Measurements from ENCODE around the gene RNF103. TPM values are rescaled to one million over a fixed set of nuclear protein-coding genes. Genes with fewer than 3 reads are reported as not detected.

The RNF103 gene
- total RNA-seq, 1 donor from 2014 or later = 13.8 TPM

DNA sequence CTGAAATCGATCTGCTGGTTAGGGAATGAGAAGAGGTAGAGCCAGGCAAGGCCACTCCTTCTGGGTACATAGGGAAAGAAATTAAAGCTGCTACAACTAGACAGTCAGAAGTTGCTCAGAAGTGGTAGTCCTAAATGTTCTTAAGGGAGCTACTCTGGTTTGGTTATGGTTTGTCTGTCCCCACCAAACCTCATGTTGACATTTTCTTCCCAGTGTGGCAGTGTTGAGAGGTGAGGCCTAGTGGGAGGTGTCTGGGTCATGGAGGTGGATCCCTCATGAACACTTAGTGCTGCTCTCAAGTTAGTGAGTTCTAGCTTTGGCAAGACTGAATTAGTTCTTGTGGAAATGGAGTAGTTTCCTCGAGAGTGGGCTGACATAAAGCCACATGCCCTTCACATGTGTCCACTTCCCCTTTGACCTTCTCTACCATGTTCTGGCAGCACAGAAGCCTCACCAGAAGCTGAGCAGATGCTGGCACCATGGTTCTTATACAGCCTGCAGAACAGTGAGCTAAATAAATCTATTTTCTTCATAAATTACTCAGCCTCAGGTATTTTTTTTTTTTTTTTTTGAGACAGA, 14.7 kb downstream of the RNF103 start:
- TF ChIP-seq, protein P1, sequence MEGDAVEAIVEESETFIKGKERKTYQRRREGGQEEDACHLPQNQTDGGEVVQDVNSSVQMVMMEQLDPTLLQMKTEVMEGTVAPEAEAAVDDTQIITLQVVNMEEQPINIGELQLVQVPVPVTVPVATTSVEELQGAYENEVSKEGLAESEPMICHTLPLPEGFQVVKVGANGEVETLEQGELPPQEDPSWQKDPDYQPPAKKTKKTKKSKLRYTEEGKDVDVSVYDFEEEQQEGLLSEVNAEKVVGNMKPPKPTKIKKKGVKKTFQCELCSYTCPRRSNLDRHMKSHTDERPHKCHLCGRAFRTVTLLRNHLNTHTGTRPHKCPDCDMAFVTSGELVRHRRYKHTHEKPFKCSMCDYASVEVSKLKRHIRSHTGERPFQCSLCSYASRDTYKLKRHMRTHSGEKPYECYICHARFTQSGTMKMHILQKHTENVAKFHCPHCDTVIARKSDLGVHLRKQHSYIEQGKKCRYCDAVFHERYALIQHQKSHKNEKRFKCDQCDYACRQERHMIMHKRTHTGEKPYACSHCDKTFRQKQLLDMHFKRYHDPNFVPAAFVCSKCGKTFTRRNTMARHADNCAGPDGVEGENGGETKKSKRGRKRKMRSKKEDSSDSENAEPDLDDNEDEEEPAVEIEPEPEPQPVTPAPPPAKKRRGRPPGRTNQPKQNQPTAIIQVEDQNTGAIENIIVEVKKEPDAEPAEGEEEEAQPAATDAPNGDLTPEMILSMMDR (conservative IDR thresholded peaks at IDR 0.05) = no peak
- Mint-ChIP-seq H3K4me3 (no peak overlapping the region), H3K4me1 (no peaks in the 10 kb centered on the region), H3K36me3 (ENCODE audit: low read depth) (peaks cover 26% of the 10 kb centered on the region), H3K27ac (ENCODE audit: unreplicated experiment) (no peak overlapping the region), H3K9me3 (no peaks in the 10 kb centered on the region), H3K27me3 (ENCODE audit: low read depth) (no peaks in the 10 kb centered on the region)
- no peak for DNase-seq (ENCODE audit: low read depth, low spot score)

DNA sequence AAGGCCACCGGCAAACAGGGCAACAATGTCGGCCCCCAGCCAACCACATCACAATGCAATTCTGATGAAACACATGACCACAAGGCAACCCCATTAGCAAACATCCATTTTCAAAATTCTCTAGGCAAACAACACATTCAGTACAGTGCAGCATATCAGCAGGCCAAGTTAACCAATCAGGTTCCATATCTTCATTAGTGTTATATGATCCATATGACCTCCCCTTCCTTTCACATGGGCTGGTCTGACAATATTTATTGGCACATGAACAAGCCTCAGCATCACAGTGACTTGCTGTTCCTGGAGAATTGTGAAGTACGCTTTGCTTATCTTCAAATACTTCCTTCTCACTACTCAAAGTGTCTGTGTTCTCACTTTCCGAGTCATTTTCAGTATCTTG, 19.8 kb downstream of the RNF103 start:
- H3K27me3 Mint-ChIP-seq (ENCODE audit: low read depth) = no peaks in the 10 kb centered on the region
- no peaks in the 10 kb centered on the region for H3K4me1 Mint-ChIP-seq
- H3K9me3 Mint-ChIP-seq = no peaks in the 10 kb centered on the region
- no peak overlapping the region for H3K4me3 Mint-ChIP-seq
- H3K36me3 Mint-ChIP-seq (ENCODE audit: low read depth) = peaks cover 19% of the 10 kb centered on the region
- H3K27ac Mint-ChIP-seq (ENCODE audit: unreplicated experiment) = no peak overlapping the region
- no peak for DNase-seq (ENCODE audit: low read depth, low spot score)
- TF ChIP-seq, protein P1 (conservative IDR thresholded peaks at IDR 0.05) = no peak

DNA sequence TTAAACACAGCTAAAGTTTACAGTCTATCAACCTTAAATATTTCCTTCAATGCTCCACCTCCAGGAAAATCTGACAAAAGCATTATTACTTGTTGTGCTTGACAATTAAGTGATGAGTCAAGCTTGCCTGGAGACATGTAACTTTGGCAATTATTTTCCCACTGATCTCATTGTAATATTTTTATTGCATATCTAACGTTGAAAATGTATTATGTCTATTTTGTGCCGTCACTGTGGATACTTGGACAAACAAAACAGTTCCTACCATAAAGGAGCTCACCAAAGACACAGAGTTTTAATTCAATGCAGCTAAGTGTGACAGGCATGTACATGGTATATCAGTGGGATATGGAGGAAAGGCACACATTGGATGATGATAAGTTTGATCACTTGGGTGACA, 24.7 kb downstream of the RNF103 start:
- no peak for DNase-seq (ENCODE audit: low read depth, low spot score)
- Mint-ChIP-seq H3K36me3 (ENCODE audit: low read depth) (peaks cover 4% of the 10 kb centered on the region), H3K4me1 (no peaks in the 10 kb centered on the region), H3K27me3 (ENCODE audit: low read depth) (no peaks in the 10 kb centered on the region), H3K9me3 (no peaks in the 10 kb centered on the region), H3K4me3 (no peak overlapping the region), H3K27ac (ENCODE audit: unreplicated experiment) (no peak overlapping the region)
- TF ChIP-seq, protein P1 (conservative IDR thresholded peaks at IDR 0.05) = no peak

DNA sequence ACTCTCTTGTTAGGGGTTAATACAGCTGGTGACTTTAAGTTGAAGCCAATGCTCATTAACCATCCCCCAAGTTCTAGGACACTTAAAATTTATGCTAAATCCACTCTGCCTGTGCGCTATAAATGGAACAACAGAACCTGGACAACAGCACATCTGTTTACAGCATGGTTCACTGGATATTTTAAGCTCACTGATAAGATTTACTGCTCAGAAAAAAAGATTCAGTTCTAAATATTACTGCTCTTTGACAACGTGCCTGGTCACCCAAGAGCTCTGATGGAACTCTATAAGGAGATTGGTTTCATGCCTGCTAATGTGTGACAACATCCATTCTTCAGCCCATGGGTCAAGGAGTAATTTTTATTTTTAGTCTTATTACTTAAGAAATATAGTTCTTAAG, 27.5 kb downstream of the RNF103 start:
- Mint-ChIP-seq H3K36me3 (ENCODE audit: low read depth) (no peaks in the 10 kb centered on the region), H3K27me3 (ENCODE audit: low read depth) (no peaks in the 10 kb centered on the region), H3K4me1 (no peaks in the 10 kb centered on the region), H3K4me3 (no peak overlapping the region), H3K9me3 (peaks cover 1% of the 10 kb centered on the region), H3K27ac (ENCODE audit: unreplicated experiment) (no peak overlapping the region)
- no peak for DNase-seq (ENCODE audit: low read depth, low spot score)
- TF ChIP-seq, protein P1 (conservative IDR thresholded peaks at IDR 0.05) = no peak

DNA sequence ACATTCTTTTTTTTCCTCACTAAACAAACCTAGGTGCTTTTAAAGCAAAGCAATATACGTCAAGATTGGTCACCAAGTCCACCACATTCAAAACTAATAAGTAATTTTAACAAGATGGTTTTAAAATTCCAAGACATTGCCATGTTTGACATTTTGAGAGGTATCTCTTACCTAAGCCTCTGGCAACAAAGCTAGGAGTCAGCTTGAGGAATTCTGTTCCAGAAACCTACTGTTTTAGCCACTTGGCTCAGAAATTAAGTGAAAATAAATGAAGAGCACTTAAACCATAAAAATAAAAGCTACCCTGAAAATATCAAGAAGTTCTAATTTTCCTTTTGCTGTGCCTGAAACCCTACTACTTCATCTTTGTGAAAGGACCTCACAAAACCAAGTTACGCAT, 30.4 kb downstream of the RNF103 start:
- DNase-seq (ENCODE audit: low read depth, low spot score) = no peak
- no peak overlapping the region for H3K4me3 Mint-ChIP-seq
- no peaks in the 10 kb centered on the region for H3K36me3 Mint-ChIP-seq (ENCODE audit: low read depth)
- peaks cover 8% of the 10 kb centered on the region for H3K9me3 Mint-ChIP-seq
- TF ChIP-seq, protein P1 (conservative IDR thresholded peaks at IDR 0.05) = no peak
- H3K27me3 Mint-ChIP-seq (ENCODE audit: low read depth) = no peaks in the 10 kb centered on the region
- no peaks in the 10 kb centered on the region for H3K4me1 Mint-ChIP-seq
- H3K27ac Mint-ChIP-seq (ENCODE audit: unreplicated experiment) = no peak overlapping the region

All from neural crest cell (in vitro differentiated cells).